GM23338 (cell line): Measurements from ENCODE around the gene PIP5K1A. TPM values are rescaled to one million over a fixed set of nuclear protein-coding genes. Genes with fewer than 3 reads are reported as not detected.
A peak's percentile ranks its signal among the peaks of the same experiment; 100 is the strongest.

Source experiments
- ATAC-seq: fragments of 200-7000 bp; cut with Tn5 transposase; 3 replicates; pipeline ENCODE4 v1.9.1; 2020
- DNase-seq: peaks from one replicate; pipeline ENCODE4 v3.0.0-alpha.2; 2015; ENCODE audit warnings: low spot score
- H2AFZ ChIP-seq: fragments of 200-600 bp; sonication (generic); 2 replicates; pipeline ENCODE4 v1.8.0; 2016; ENCODE audit warnings: antibody characterized with exemption, mild to moderate bottlenecking, moderate library complexity
- H3F3A ChIP-seq: fragments of 200-600 bp; sonication (generic); replicated peaks from 2 replicates; pipeline ENCODE4 v1.8.0; 2017; ENCODE audit warnings: antibody characterized with exemption, mixed run types, low read depth
- H3K27ac ChIP-seq: fragments of 200-600 bp; sonication (generic); 2 replicates; pipeline ENCODE4 v1.6.1; 2016; ENCODE audit warnings: low read depth
- H3K27me3 ChIP-seq: fragments of 200-600 bp; sonication (generic); 2 replicates; pipeline ENCODE4 v1.8.0; 2016; ENCODE audit warnings: mild to moderate bottlenecking, mixed run types, moderate library complexity; ENCODE audit not compliant: insufficient read depth
- H3K36me3 ChIP-seq: fragments of 200-600 bp; sonication (generic); 2 replicates; pipeline ENCODE4 v1.8.0; 2016; ENCODE audit warnings: mild to moderate bottlenecking; ENCODE audit not compliant: insufficient read depth
- H3K4me1 ChIP-seq: fragments of 200-600 bp; sonication (generic); 2 replicates; pipeline ENCODE4 v1.8.0; 2016; ENCODE audit warnings: mild to moderate bottlenecking, moderate library complexity; ENCODE audit not compliant: insufficient read depth
- H3K4me2 ChIP-seq: fragments of 200-600 bp; sonication (generic); 2 replicates; pipeline ENCODE4 v1.7.1; 2017; ENCODE audit warnings: mixed run types
- H3K4me3 ChIP-seq: fragments of 200-600 bp; sonication (generic); 2 replicates; pipeline ENCODE4 v1.6.1; 2016; ENCODE audit warnings: mixed run types
- H3K79me2 ChIP-seq: fragments of 200-600 bp; sonication (generic); replicated peaks from 2 replicates; pipeline ENCODE4 v1.8.0; 2017; ENCODE audit warnings: mild to moderate bottlenecking; ENCODE audit not compliant: insufficient read depth
- H3K9me2 ChIP-seq: fragments of 200-600 bp; sonication (generic); 2 replicates; pipeline ENCODE4 v1.8.0; 2017; ENCODE audit not compliant: insufficient read depth
- H4K20me1 ChIP-seq: fragments of 200-600 bp; sonication (generic); replicated peaks from 2 replicates; pipeline ENCODE4 v1.8.0; 2017; ENCODE audit warnings: mild to moderate bottlenecking; ENCODE audit not compliant: insufficient read depth
- H3K27ac Mint-ChIP-seq: 2 replicates; pipeline ENCODE4 v1.8.0; 2020; ENCODE audit warnings: inconsistent platforms, mild to moderate bottlenecking, moderate library complexity, mixed read lengths
- H3K27me3 Mint-ChIP-seq: 3 replicates; pipeline ENCODE4 v1.8.0; 2022; ENCODE audit warnings: low read depth, mild to moderate bottlenecking, moderate library complexity, mixed read lengths, inconsistent platforms; ENCODE audit not compliant: insufficient read depth, poor library complexity
- H3K36me3 Mint-ChIP-seq: 3 replicates; pipeline ENCODE4 v1.8.0; 2021; ENCODE audit warnings: low read depth, mild to moderate bottlenecking, inconsistent platforms, moderate library complexity, mixed read lengths
- H3K4me1 Mint-ChIP-seq: 3 replicates; pipeline ENCODE4 v1.8.0; 2020; ENCODE audit warnings: mild to moderate bottlenecking, inconsistent platforms, mixed read lengths
- H3K4me3 Mint-ChIP-seq: 3 replicates; pipeline ENCODE4 v1.8.0; 2021; ENCODE audit warnings: moderate library complexity, mild to moderate bottlenecking, inconsistent platforms, mixed read lengths
- H3K9me3 Mint-ChIP-seq: 3 replicates; pipeline ENCODE4 v1.8.0; 2020; ENCODE audit warnings: moderate library complexity, mild to moderate bottlenecking, inconsistent platforms, mixed read lengths
- CREB1 ChIP-seq: fragments of 250-450 bp; sonication (Bioruptor Pico); IDR thresholded peaks from 2 replicates; pipeline ENCODE4 v1.5.0; 2020; ENCODE audit warnings: low read depth, mild to moderate bottlenecking, moderate library complexity
- POLR2AphosphoS5 ChIP-seq: IDR thresholded peaks from 2 replicates; pipeline ENCODE4 v1.6.1; 2016; ENCODE audit warnings: antibody characterized with exemption, low read depth
- REST ChIP-seq: IDR thresholded peaks from one replicate; pipeline ENCODE4 v1.6.1; 2018; ENCODE audit warnings: antibody characterized with exemption; ENCODE audit not compliant: unreplicated experiment
- ZNF114 ChIP-seq: fragments of 250-450 bp; sonication (Bioruptor Pico); IDR thresholded peaks from 2 replicates; pipeline ENCODE4 v1.5.0; 2020; ENCODE audit warnings: mild to moderate bottlenecking, moderate library complexity
- ZNF462 ChIP-seq: fragments of 250-450 bp; sonication (Bioruptor Pico); IDR thresholded peaks from 2 replicates; pipeline ENCODE4 v1.5.0; 2020; ENCODE audit warnings: mild to moderate bottlenecking, moderate library complexity
- polyA plus RNA-seq: library from polyadenylated mRNA; unstranded; fragments of >200 nt; fragmentation: Nextera tagmentation; extraction: Ambion mirVana; gene quantifications from 2 replicates; pipeline ENCODE4 v1.2.1, GENCODE V29; 2016
- total RNA-seq: library from RNA; depleted of rRNA; stranded (reverse); fragments of >200 nt; shearing (Covaris generic); gene quantifications from 2 replicates; pipeline ENCODE4 v1.2.3, GENCODE V29; 2014
- TF ChIP-seq, protein P1 (sequence below), 2 experiments: fragments of 200-600 bp in 1 of 2; sonication (generic) in 1 of 2; conservative IDR thresholded peaks; 2 replicates each; pipeline versions ENCODE4 v1.5.1 to v1.6.1; 2016 to 2017; ENCODE audit warnings: antibody characterized with exemption in 2 of 2, low read depth in 2 of 2, mild to moderate bottlenecking in 2 of 2, moderate library complexity in 1 of 2

The PIP5K1A gene
- total and polyA plus RNA-seq, 2 experiments from 2014 or later = 23.2 to 63.3 TPM

- peaks cover 11% of the 10 kb centered on the region for H3K27me3 Mint-ChIP-seq
- H3K4me1 Mint-ChIP-seq = peaks cover 7% of the 10 kb centered on the region
- DNase-seq = peak; percentile 93
- Histone ChIP-seq H3F3A (peaks cover 26% of the 10 kb centered on the region), H3K79me2 (peaks cover 18% of the 10 kb centered on the region), H3K36me3 (peaks cover 19% of the 10 kb centered on the region), H2AFZ (no peak overlapping the region), H4K20me1 (peaks cover 6% of the 10 kb centered on the region), H3K4me2 (no peak overlapping the region), H3K4me1 (peaks cover 6% of the 10 kb centered on the region; the same call in 1 of the 2 replicates), H3K27ac (no peak overlapping the region), H3K27me3 (no peaks in the 10 kb centered on the region), H3K9me2 (no peaks in the 10 kb centered on the region), H3K4me3 (no peak overlapping the region)
- peaks cover 3% of the 10 kb centered on the region; the same call in 1 of the 3 replicates for H3K9me3 Mint-ChIP-seq
- H3K4me3 Mint-ChIP-seq = no peak overlapping the region
- TF ChIP-seq, protein P1, sequence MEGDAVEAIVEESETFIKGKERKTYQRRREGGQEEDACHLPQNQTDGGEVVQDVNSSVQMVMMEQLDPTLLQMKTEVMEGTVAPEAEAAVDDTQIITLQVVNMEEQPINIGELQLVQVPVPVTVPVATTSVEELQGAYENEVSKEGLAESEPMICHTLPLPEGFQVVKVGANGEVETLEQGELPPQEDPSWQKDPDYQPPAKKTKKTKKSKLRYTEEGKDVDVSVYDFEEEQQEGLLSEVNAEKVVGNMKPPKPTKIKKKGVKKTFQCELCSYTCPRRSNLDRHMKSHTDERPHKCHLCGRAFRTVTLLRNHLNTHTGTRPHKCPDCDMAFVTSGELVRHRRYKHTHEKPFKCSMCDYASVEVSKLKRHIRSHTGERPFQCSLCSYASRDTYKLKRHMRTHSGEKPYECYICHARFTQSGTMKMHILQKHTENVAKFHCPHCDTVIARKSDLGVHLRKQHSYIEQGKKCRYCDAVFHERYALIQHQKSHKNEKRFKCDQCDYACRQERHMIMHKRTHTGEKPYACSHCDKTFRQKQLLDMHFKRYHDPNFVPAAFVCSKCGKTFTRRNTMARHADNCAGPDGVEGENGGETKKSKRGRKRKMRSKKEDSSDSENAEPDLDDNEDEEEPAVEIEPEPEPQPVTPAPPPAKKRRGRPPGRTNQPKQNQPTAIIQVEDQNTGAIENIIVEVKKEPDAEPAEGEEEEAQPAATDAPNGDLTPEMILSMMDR (conservative IDR thresholded peaks at IDR 0.05; ENCODE audit: low read depth in 2 of 2) = peak; percentile 77 to 97
- TF ChIP-seq ZNF114 (CRISPR knock-in tag) = no peak
- H3K27ac Mint-ChIP-seq = no peak overlapping the region
- H3K36me3 Mint-ChIP-seq = peaks cover 30% of the 10 kb centered on the region
- peak; percentile 52 for ATAC-seq
Measured at GRCh38 chr1:151251656-151252470, 53.5 kb downstream of the PIP5K1A start.

GRCh38 chr1:151254217-151255213 lies 56.2 kb downstream of the PIP5K1A start, which contains the start of gene PSMD4:
TSS of gene PSMD4 (plus strand) at chr1:151254734. CDS start at chr1:151254783, 49 bp downstream.
- Mint-ChIP-seq H3K4me3 (peak within 1 kb of the TSS; percentile 87), H3K27ac (peak within 1 kb of the TSS; percentile 91), H3K36me3 (peaks cover 16% of the 10 kb centered on the region; the same call in 2 of the 3 replicates), H3K4me1 (peaks cover 7% of the 10 kb centered on the region), H3K9me3 (peaks cover 3% of the 10 kb centered on the region; the same call in 1 of the 3 replicates), H3K27me3 (peaks cover 11% of the 10 kb centered on the region)
- H3K27me3 ChIP-seq = no peaks in the 10 kb centered on the region
- H3K27ac ChIP-seq = peak within 1 kb of the TSS; percentile 76
- peak within 1 kb of the TSS; percentile 96 for H3K4me2 ChIP-seq
- peaks cover 15% of the 10 kb centered on the region for H3F3A ChIP-seq
- DNase-seq = peak; percentile 99
- H4K20me1 ChIP-seq = peaks cover 14% of the 10 kb centered on the region
- peak; percentile 96 for ATAC-seq
- H3K79me2 ChIP-seq = peaks cover 45% of the 10 kb centered on the region
- H3K4me3 ChIP-seq = peak within 1 kb of the TSS; percentile 85
- H3K9me2 ChIP-seq = no peaks in the 10 kb centered on the region
- H3K36me3 ChIP-seq = no peaks in the 10 kb centered on the region
- H2AFZ ChIP-seq = no peak within 1 kb of the TSS
- peaks cover 6% of the 10 kb centered on the region; the same call in 1 of the 2 replicates for H3K4me1 ChIP-seq
- TF ChIP-seq POLR2AphosphoS5 = peak; percentile 98
- TF ChIP-seq REST = no peak
- no peak for TF ChIP-seq ZNF462
- no peak for TF ChIP-seq CREB1 (CRISPR knock-in tag)
